PC-9 (cell line): Measurements from ENCODE around the gene TATDN2.

Experiments
- EZH2 ChIP-seq: fragments of 200-600 bp; sonication (generic); IDR thresholded peaks from 2 replicates; pipeline ENCODE4 v1.8.0; 2017; ENCODE audit warnings: antibody characterized with exemption, low read depth
- TF ChIP-seq, protein P1 (sequence below): fragments of 200-600 bp; sonication (generic); conservative IDR thresholded peaks from 2 replicates; pipeline ENCODE4 v1.6.1; 2017; ENCODE audit warnings: mixed run types, antibody characterized with exemption, mild to moderate bottlenecking, moderate library complexity

GRCh38 chr3:10292505-10293419, 44.5 kb downstream of the TATDN2 start, which contains the start of gene GHRL:
- no peak for TF ChIP-seq EZH2
- TF ChIP-seq, protein P1, sequence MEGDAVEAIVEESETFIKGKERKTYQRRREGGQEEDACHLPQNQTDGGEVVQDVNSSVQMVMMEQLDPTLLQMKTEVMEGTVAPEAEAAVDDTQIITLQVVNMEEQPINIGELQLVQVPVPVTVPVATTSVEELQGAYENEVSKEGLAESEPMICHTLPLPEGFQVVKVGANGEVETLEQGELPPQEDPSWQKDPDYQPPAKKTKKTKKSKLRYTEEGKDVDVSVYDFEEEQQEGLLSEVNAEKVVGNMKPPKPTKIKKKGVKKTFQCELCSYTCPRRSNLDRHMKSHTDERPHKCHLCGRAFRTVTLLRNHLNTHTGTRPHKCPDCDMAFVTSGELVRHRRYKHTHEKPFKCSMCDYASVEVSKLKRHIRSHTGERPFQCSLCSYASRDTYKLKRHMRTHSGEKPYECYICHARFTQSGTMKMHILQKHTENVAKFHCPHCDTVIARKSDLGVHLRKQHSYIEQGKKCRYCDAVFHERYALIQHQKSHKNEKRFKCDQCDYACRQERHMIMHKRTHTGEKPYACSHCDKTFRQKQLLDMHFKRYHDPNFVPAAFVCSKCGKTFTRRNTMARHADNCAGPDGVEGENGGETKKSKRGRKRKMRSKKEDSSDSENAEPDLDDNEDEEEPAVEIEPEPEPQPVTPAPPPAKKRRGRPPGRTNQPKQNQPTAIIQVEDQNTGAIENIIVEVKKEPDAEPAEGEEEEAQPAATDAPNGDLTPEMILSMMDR: no peak
